Measurements from ENCODE around the gene MAP3K10.

- TF ChIP-seq CTCF (conservative IDR thresholded peaks at IDR 0.05), result no peak
- TF ChIP-seq ZFX (IDR thresholded peaks at IDR 0.05), result no peak
Measured at GRCh38 chr19:40236026-40236355, 44.8 kb downstream of the MAP3K10 start.
